ENCODE results near the gene PCDH8. TPM values are rescaled to one million over a fixed set of nuclear protein-coding genes. Genes with fewer than 3 reads are reported as not detected.

PCDH8 gene
- total and polyA plus RNA-seq, 2 of the 4 experiments (the other 2 are of a cell fraction): not detected

- Histone ChIP-seq H4K5ac (ENCODE audit: low read depth, low read length) (no peak overlapping the region), H2BK15ac (ENCODE audit: low read depth, low read length) (no peak overlapping the region), H3K9ac (ENCODE audit: low read depth, low read length) (no peak overlapping the region), H4K91ac (ENCODE audit: insufficient read depth, low read depth, low read length) (no peak overlapping the region), H2BK5ac (ENCODE audit: low read depth, low read length, poor library complexity, severe bottlenecking) (no peak overlapping the region), H3K27me3 (ENCODE audit: control insufficient read depth, insufficient read depth, low read length) (no peaks in the 10 kb centered on the region), H2BK120ac (ENCODE audit: low read depth, low read length) (no peak overlapping the region), H2AK9ac (replicated peaks; ENCODE audit: low read depth, low read length, poor library complexity) (no peak overlapping the region), H3K4ac (ENCODE audit: low read depth, low read length) (no peak overlapping the region), H3K56ac (ENCODE audit: extremely low read depth, insufficient read depth, low read length) (no peak overlapping the region), H2AK5ac (ENCODE audit: low read depth, low read length) (no peak overlapping the region), H4K20me1 (ENCODE audit: insufficient read depth, low read length) (no peaks in the 10 kb centered on the region), H2BK20ac (ENCODE audit: low read depth, low read length) (no peak overlapping the region), H4K8ac (ENCODE audit: low read depth in 2 of 2, low read length in 2 of 2) (no peak overlapping the region), H2AFZ (replicated peaks; ENCODE audit: low read length, poor library complexity) (no peak overlapping the region), H3K23ac (ENCODE audit: low read depth, low read length) (no peak overlapping the region), H3K4me2 (ENCODE audit: low read depth, low read length) (no peak overlapping the region), H3K18ac (ENCODE audit: low read depth, low read length) (no peak overlapping the region), H3K4me3 (ENCODE audit: insufficient read depth, low read depth, low read length) (no peak overlapping the region), H3K14ac (replicated peaks; ENCODE audit: low read depth, low read length) (no peak overlapping the region), H3K27ac (ENCODE audit: insufficient read depth, low read length) (no peak overlapping the region), H3K36me3 (ENCODE audit: control insufficient read depth, insufficient read depth, low read length) (no peaks in the 10 kb centered on the region), H3K9me1 (ENCODE audit: insufficient read depth, low read length) (no peaks in the 10 kb centered on the region), H3K4me1 (ENCODE audit: control insufficient read depth, insufficient read depth, low read length) (no peaks in the 10 kb centered on the region), H3K79me1 (ENCODE audit: low read depth in 1 of 2, low read length in 2 of 2) (no peaks in the 10 kb centered on the region), H3K9me3 (ENCODE audit: control insufficient read depth, insufficient read depth, low read length) (no peaks in the 10 kb centered on the region)
- no TSS peak for BruUV-seq (replicated peaks)
- in situ Hi-C loops (cut with MboI; ENCODE audit: low sequenced_read_pairs) (no loop called here), dilution Hi-C loops (cut with HindIII; ENCODE audit: low sequenced_read_pairs, unreplicated experiment) (no loop called here), intact Hi-C loops (cut with micrococcal nuclease) (no loop called here)
- no CpG with 5 or more reads among the region's 1 CpG for WGBS, 2 experiments (ENCODE audit: extremely low coverage in 2 of 2, insufficient read length in 1 of 2)
- TF ChIP-seq MAFK (IDR thresholded peaks at IDR 0.05; ENCODE audit: low read depth, low read length): no peak
- no peak for TF ChIP-seq RCOR1 (IDR thresholded peaks at IDR 0.05; ENCODE audit: insufficient replicate concordance, low read length)
- TF ChIP-seq MXI1 (IDR thresholded peaks at IDR 0.05; ENCODE audit: borderline replicate concordance, low read depth, low read length): no peak
- TF ChIP-seq, protein P1, sequence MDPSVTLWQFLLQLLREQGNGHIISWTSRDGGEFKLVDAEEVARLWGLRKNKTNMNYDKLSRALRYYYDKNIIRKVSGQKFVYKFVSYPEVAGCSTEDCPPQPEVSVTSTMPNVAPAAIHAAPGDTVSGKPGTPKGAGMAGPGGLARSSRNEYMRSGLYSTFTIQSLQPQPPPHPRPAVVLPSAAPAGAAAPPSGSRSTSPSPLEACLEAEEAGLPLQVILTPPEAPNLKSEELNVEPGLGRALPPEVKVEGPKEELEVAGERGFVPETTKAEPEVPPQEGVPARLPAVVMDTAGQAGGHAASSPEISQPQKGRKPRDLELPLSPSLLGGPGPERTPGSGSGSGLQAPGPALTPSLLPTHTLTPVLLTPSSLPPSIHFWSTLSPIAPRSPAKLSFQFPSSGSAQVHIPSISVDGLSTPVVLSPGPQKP (IDR thresholded peaks at IDR 0.05; ENCODE audit: borderline replicate concordance, low read depth, low read length): no peak
- TF ChIP-seq, protein P2, sequence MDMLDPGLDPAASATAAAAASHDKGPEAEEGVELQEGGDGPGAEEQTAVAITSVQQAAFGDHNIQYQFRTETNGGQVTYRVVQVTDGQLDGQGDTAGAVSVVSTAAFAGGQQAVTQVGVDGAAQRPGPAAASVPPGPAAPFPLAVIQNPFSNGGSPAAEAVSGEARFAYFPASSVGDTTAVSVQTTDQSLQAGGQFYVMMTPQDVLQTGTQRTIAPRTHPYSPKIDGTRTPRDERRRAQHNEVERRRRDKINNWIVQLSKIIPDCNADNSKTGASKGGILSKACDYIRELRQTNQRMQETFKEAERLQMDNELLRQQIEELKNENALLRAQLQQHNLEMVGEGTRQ (IDR thresholded peaks at IDR 0.05; ENCODE audit: low read depth, low read length): no peak
- no peak for TF ChIP-seq BHLHE40 (IDR thresholded peaks at IDR 0.05; ENCODE audit: low read depth, low read length)
- no peak for TF ChIP-seq POLR2A (IDR thresholded peaks at IDR 0.05; ENCODE audit: low read depth, low read length)
- TF ChIP-seq FOS (IDR thresholded peaks at IDR 0.05; ENCODE audit: low read depth, low read length): no peak
- no peak for TF ChIP-seq CTCF (conservative IDR thresholded peaks at IDR 0.05; ENCODE audit: low read depth, low read length)
- no peak for TF ChIP-seq RFX5 (IDR thresholded peaks at IDR 0.05; ENCODE audit: low read depth, low read length)
- no peak for TF ChIP-seq RAD21 (IDR thresholded peaks at IDR 0.05; ENCODE audit: low read length)
- no peak for TF ChIP-seq CEBPB (IDR thresholded peaks at IDR 0.05; ENCODE audit: low read depth, low read length)
- no peak for TF ChIP-seq MAZ (IDR thresholded peaks at IDR 0.05; ENCODE audit: borderline replicate concordance, low read depth, low read length)
- TF ChIP-seq SMC3 (IDR thresholded peaks at IDR 0.05; ENCODE audit: low read depth, low read length): no peak
- no peak for ATAC-seq (ENCODE audit: low read depth)
- ChIA-PET POLR2A (ENCODE audit: unreplicated experiment) (interaction anchor here (0.6 kb wide), 1 partner anchor 54 kb away, joined by 3 read pairs; no protein-coding TSS in a partner anchor), CTCF (interaction anchor here (0.5 kb wide), 1 partner anchor 117 kb away, joined by 6 read pairs; no protein-coding TSS in a partner anchor)
- DNase-seq: no peak
These were observed 39.6 kb downstream of the PCDH8 start for GRCh38 chr13:52808842-52809219.
